A549 (cell line): ENCODE measurements around the gene RALA. TPM values are rescaled to one million over a fixed set of nuclear protein-coding genes. Genes with fewer than 3 reads are reported as not detected.

Source experiments
- ATAC-seq, 2 experiments: fragments of 200-7000 bp in 1 of 2; fragments of >200 bp in 1 of 2; cut with Nextera tagmentation in 1 of 2; cut with Tn5 transposase in 1 of 2; 3 replicates each; pipeline versions ENCODE4 v1.8.0 to v1.9.1; 2018 to 2020; ENCODE audit warnings: mild to moderate bottlenecking in 1 of 2, moderate library complexity in 1 of 2
- CTCF ChIA-PET: fragments of 300-600 bp; sonication (Branson Sonifier 250); formaldehyde crosslinking; extraction: SDS; loops from one replicate; lab custom pipeline; 2021; ENCODE audit warnings: antibody characterized with exemption, inconsistent platforms; lab: Yijun Ruan, JAX
- POLR2A ChIA-PET: fragments of 350-600 bp; formaldehyde crosslinking; extraction: SDS; loops from one replicate; lab custom pipeline; 2021; ENCODE audit warnings: antibody characterized with exemption, inconsistent platforms; lab: Yijun Ruan, JAX
- DNase-seq, 2 experiments: peaks; one replicate each; pipeline versions ENCODE4 v3.0.0 to v3.0.0-alpha.2; 2011 to 2016; ENCODE audit warnings: low read depth in 1 of 2, low spot score in 1 of 2
- FAIRE-seq: peaks from 2 replicates; lab custom pipeline; 2011; peaks lifted over from hg19 to GRCh38; lab: Jason Lieb, UNC
- H3K27ac ChIP-seq, 2 experiments: fragments of >200 bp; sonication (Bioruptor Twin); formaldehyde crosslinking; 3 replicates each; pipeline ENCODE4 v1.5.1; 2016 to 2017
- H3K4me1 ChIP-seq: fragments of >200 bp; sonication (Bioruptor Twin); formaldehyde crosslinking; 3 replicates; pipeline ENCODE4 v1.6.1; 2016
- H3K4me2 ChIP-seq: fragments of >200 bp; sonication (Bioruptor Twin); formaldehyde crosslinking; 3 replicates; pipeline ENCODE4 v1.6.1; 2016
- H3K4me3 ChIP-seq: fragments of >200 bp; sonication (Bioruptor Twin); formaldehyde crosslinking; 3 replicates; pipeline ENCODE4 v1.5.1; 2016
- H3K9me3 ChIP-seq: fragments of >200 bp; sonication (Bioruptor Twin); formaldehyde crosslinking; 3 replicates; pipeline ENCODE4 v1.6.1; 2016
- BHLHE40 ChIP-seq: IDR thresholded peaks from 2 replicates; pipeline ENCODE4 v1.6.1; 2012; ENCODE audit warnings: low read depth, low read length, inconsistent platforms
- CBX2 ChIP-seq: fragments of 200-600 bp; sonication (generic); IDR thresholded peaks from 2 replicates; pipeline ENCODE4 v1.6.1; 2016; ENCODE audit warnings: low read depth, mild to moderate bottlenecking, borderline replicate concordance
- CBX8 ChIP-seq: fragments of 200-600 bp; sonication (generic); IDR thresholded peaks from 2 replicates; pipeline ENCODE4 v1.6.1; 2016
- EHMT2 ChIP-seq: fragments of 200-600 bp; sonication (generic); IDR thresholded peaks from 2 replicates; pipeline ENCODE4 v1.6.1; 2016; ENCODE audit warnings: antibody characterized with exemption, low read depth, mild to moderate bottlenecking, moderate library complexity
- FOSB ChIP-seq: fragments of 250-450 bp; sonication (Bioruptor Pico); IDR thresholded peaks from 2 replicates; pipeline ENCODE4 v1.5.0; 2020; ENCODE audit warnings: mild to moderate bottlenecking, moderate library complexity
- FOSL2 ChIP-seq, 2 experiments: fragments of 450-650 bp in 1 of 2; fragments of >200 bp in 1 of 2; sonication (Bioruptor Twin) in 1 of 2; formaldehyde crosslinking; IDR thresholded peaks; 2 replicates each; pipeline versions ENCODE4 v1.5.0 to v1.6.1; 2016 to 2020; ENCODE audit warnings: mild to moderate bottlenecking in 1 of 2, moderate library complexity in 1 of 2
- HMGXB4 ChIP-seq: fragments of 250-450 bp; sonication (Bioruptor Pico); IDR thresholded peaks from 2 replicates; pipeline ENCODE4 v1.5.0; 2021; ENCODE audit warnings: mild to moderate bottlenecking, moderate library complexity, borderline replicate concordance
- HOXB13 ChIP-seq: fragments of 250-450 bp; sonication (Bioruptor Pico); IDR thresholded peaks from 2 replicates; pipeline ENCODE4 v1.5.0; 2020; ENCODE audit warnings: low read depth, mild to moderate bottlenecking, moderate library complexity
- HOXB5 ChIP-seq: fragments of 250-450 bp; sonication (Bioruptor Pico); IDR thresholded peaks from 2 replicates; pipeline ENCODE4 v1.5.0; 2020; ENCODE audit warnings: mild to moderate bottlenecking, moderate library complexity
- MAFK ChIP-seq: fragments of 450-650 bp; IDR thresholded peaks from 2 replicates; pipeline ENCODE4 v1.6.1; 2014; ENCODE audit not compliant: partially characterized antibody
- NFE2L2 ChIP-seq: fragments of 150-350 bp; conservative IDR thresholded peaks from 2 replicates; pipeline ENCODE4 v1.6.1; 2014; ENCODE audit warnings: low read length
- NR3C1 ChIP-seq: fragments of >200 bp; sonication (Bioruptor Twin); formaldehyde crosslinking; IDR thresholded peaks from 3 replicates; pipeline ENCODE4 v1.6.1; 2017
- POLR2A ChIP-seq: IDR thresholded peaks from 2 replicates; pipeline ENCODE4 v1.6.1; 2012; ENCODE audit warnings: mild to moderate bottlenecking, low read length
- RCOR1 ChIP-seq: fragments of 150-350 bp; IDR thresholded peaks from 2 replicates; pipeline ENCODE4 v1.6.1; 2014; ENCODE audit warnings: antibody characterized with exemption, low read length, low read depth
- RFX5 ChIP-seq: fragments of 450-650 bp; IDR thresholded peaks from 2 replicates; pipeline ENCODE4 v1.7.1; 2014; ENCODE audit warnings: antibody characterized with exemption, mild to moderate bottlenecking, moderate library complexity
- SREBF2 ChIP-seq: fragments of 450-650 bp; IDR thresholded peaks from 2 replicates; pipeline ENCODE4 v1.6.1; 2014; ENCODE audit warnings: mild to moderate bottlenecking, moderate library complexity
- TP53 ChIP-seq: fragments of 250-450 bp; sonication (Bioruptor Pico); IDR thresholded peaks from 2 replicates; pipeline ENCODE4 v1.5.0; 2021; ENCODE audit warnings: mild to moderate bottlenecking, moderate library complexity
- ZFP36 ChIP-seq: fragments of 450-650 bp; IDR thresholded peaks from 2 replicates; pipeline ENCODE4 v1.6.1; 2014; ENCODE audit warnings: borderline replicate concordance; ENCODE audit not compliant: partially characterized antibody
- ZSCAN20 ChIP-seq: fragments of 250-450 bp; sonication (Bioruptor Pico); IDR thresholded peaks from 2 replicates; pipeline ENCODE4 v1.8.0; 2022; ENCODE audit warnings: mild to moderate bottlenecking, moderate library complexity
- WGBS: methylation state at CpG from one replicate; pipeline ENCODE4 v1.1.6; 2017; ENCODE audit errors: missing lambda C conversion rate; 5-methylcytosine and 5-hydroxymethylcytosine counted together
- polyA plus RNA-seq, 4 experiments: library from polyadenylated mRNA; depleted of rRNA in 3 of 4; stranded (reverse); fragments of >200 nt; fragmentation: RNase III in 1 of 4; extraction: RNeasy Plus Mini Kit Qiagen cat#74134 plus additional on column Dnase treatment in 1 of 4; gene quantifications; 2 replicates in 3 of 4; 3 replicates in 1 of 4; pipeline ENCODE4 v1.2.3, GENCODE V29; 2011 to 2017
- TF ChIP-seq, protein P1 (sequence below): IDR thresholded peaks from 2 replicates; pipeline ENCODE4 v1.6.1; 2012
- TF ChIP-seq, protein P2 (sequence below): fragments of >200 bp; sonication (Bioruptor Twin); formaldehyde crosslinking; IDR thresholded peaks from 3 replicates; pipeline ENCODE4 v1.6.1; 2016

Gene RALA
- polyA plus RNA-seq, 2 of the 4 experiments (the other 2 are of a cell fraction), result 30.1 to 43.7 TPM

DNA sequence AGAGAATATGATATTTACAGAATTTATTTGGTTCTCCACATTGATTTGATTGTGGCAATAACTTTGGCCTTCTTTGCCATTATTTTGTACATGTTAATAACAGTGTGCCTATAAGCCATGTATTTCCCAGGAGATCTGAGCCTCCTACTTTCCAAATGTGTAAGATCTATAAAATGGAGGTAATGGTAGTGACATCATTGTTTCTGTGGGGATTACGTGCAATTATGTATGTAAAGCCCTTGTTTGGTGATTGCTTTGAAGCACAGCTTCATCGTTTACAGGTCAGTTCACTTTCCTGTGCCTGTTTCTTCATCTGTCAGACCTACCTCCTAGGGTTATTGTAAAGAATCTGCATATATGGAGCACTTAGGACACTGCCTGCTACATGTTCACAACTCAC is 39.8 kb upstream of the RALA start (continued):
- TF ChIP-seq CBX2, result no peak

DNA sequence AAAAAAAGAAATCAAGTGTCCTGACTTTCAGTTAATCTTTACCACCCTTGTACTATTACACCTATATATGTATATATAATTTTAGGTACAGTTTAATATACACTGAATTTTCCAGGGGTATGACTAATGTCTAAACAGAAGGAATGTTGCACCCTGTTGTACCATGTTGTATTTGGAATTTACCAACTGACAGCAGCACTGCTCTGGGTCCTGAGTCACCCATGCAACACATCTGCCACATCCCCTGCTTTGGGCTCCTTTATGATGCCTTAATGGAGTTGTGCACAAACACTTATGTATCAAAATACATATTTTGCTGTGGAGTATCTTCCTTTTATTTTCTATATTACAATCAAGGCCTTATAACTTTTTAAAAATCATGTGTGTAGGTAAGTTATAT is 36.0 kb upstream of the RALA start:
- no peak overlapping the region for H3K4me2 ChIP-seq
- TF ChIP-seq BHLHE40, result no peak
- no peak for TF ChIP-seq NFE2L2
- TF ChIP-seq POLR2A, result no peak
- no peak for TF ChIP-seq HMGXB4
- TF ChIP-seq, all 56 proteins: peak for 0
- peaks cover 16% of the 10 kb centered on the region for H3K4me1 ChIP-seq
- no peak overlapping the region for H3K4me3 ChIP-seq
- no peak overlapping the region for H3K27ac ChIP-seq
- ChIA-PET POLR2A (no interaction called here), CTCF (no interaction called here)
- FAIRE-seq, result no peak
- ATAC-seq, result no peak
- DNase-seq, result no peak
- no peaks in the 10 kb centered on the region for H3K9me3 ChIP-seq

- ChIA-PET CTCF (interaction anchor here (0.7 to 3.0 kb wide), 6 partner anchors 8 to 209 kb away, joined by 3 to 20 read pairs (median 6); no protein-coding TSS in a partner anchor), POLR2A (no interaction called here)
- H3K4me2 ChIP-seq, result no peak overlapping the region
- FAIRE-seq (no peak), DNase-seq (no peak), ATAC-seq (peak in 1 of 2 experiments; percentile 43; a peak in 1 of 6 replicates)
- 44% methylated on average over 5 of the region's 5 CpGs for WGBS
- TF ChIP-seq SREBF2 (no peak), HOXB5 (CRISPR knock-in tag) (no peak), FOSL2 (IDR thresholded peaks at IDR 0.05) (no peak), FOSL2 (CRISPR knock-in tag; IDR thresholded peaks at IDR 0.05) (peak; percentile 10; the same call in 1 of the 2 replicates)
- peaks cover 16% of the 10 kb centered on the region for H3K4me1 ChIP-seq
- no peak overlapping the region for H3K4me3 ChIP-seq
- 0 out of 6 replicates have a peak overlapping the region, but pooled peaks of 1 of the 2 experiments have one; percentile 20 for H3K27ac ChIP-seq
- H3K9me3 ChIP-seq, result no peaks in the 10 kb centered on the region
Observed at GRCh38 chr7:39588416-39588815, 35.0 kb upstream of the RALA start.

DNA sequence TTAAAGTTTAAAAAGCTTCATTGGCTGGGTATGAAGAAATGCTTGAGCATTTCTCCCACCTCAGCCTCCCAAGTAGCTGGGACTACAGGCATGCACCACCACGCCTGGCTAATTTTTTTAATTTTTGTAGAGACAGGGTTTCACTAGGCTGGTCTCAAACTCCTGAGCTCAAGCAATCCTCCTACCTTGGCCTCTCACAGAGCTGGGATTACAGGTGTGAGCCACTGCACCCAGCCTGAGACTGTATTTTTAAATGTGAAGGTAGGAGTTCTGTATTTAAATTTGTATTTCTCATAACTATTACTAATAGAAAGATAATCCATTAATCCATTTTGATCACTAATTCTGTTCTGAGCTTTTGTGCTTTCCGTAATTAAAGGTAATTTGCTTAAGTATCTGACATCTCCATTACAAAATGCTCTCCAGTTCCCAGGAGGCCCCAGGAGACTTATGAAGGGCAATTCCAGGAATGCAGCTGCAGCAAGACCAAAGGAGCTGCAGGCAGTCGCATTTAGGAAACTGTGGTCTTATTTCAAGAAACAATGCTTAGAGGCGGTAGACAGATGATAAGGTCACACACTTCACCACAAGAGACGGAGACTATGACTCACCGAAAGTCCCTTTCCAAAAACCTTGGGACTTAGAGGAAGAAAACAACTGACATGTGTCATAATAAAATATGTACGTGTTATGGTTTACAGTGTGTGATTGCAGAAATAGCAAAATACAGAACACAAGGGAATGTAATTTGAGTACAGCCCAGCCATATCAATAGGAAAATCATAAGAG is 33.9 kb upstream of the RALA start:
- H3K4me2 ChIP-seq, result peak overlapping the region; percentile 22; the same call in 2 of the 3 replicates
- peak in 1 of 2 experiments; percentile 40; a peak in 1 of 6 replicates for ATAC-seq
- no peak for FAIRE-seq
- WGBS, result 35% methylated on average over 7 of the region's 7 CpGs
- TF ChIP-seq RCOR1 (no peak), FOSL2 (IDR thresholded peaks at IDR 0.05) (no peak), FOSL2 (CRISPR knock-in tag; IDR thresholded peaks at IDR 0.05) (peak; percentile 75)
- CTCF ChIA-PET, result interaction anchor here (1.0 to 3.0 kb wide), 5 partner anchors 9 to 158 kb away, joined by 3 to 20 read pairs (median 6); no protein-coding TSS in a partner anchor
- H3K4me1 ChIP-seq, result peaks cover 16% of the 10 kb centered on the region
- POLR2A ChIA-PET, result interaction anchor here (1.2 kb wide), 1 partner anchor 34 kb away, joined by 5 read pairs; the partner anchor contains the start of gene RALA
- H3K27ac ChIP-seq, result peak overlapping the region in 1 of 2 experiments; percentile 34; a peak in 2 of 6 replicates
- peak in 1 of 2 experiments; percentile 47 for DNase-seq
- no peak overlapping the region for H3K4me3 ChIP-seq
- H3K9me3 ChIP-seq, result no peaks in the 10 kb centered on the region

- Histone ChIP-seq H3K4me1 (peaks cover 16% of the 10 kb centered on the region), H3K27ac (no peak overlapping the region), H3K4me3 (no peak overlapping the region), H3K4me2 (no peak overlapping the region), H3K9me3 (no peaks in the 10 kb centered on the region)
- no peak for DNase-seq
- ChIA-PET POLR2A (interaction anchor here (0.6 kb wide), 1 partner anchor 29 kb away, joined by 3 read pairs; no protein-coding TSS in a partner anchor), CTCF (interaction anchor here (0.7 to 1.8 kb wide), 5 partner anchors 13 to 155 kb away, joined by 3 to 9 read pairs (median 4); no protein-coding TSS in a partner anchor)
- WGBS, result 55% methylated on average over 2 of the region's 2 CpGs
- TF ChIP-seq ZSCAN20 (CRISPR knock-in tag), result no peak
- no peak for TF ChIP-seq HOXB13 (CRISPR knock-in tag)
- TF ChIP-seq, protein P1, sequence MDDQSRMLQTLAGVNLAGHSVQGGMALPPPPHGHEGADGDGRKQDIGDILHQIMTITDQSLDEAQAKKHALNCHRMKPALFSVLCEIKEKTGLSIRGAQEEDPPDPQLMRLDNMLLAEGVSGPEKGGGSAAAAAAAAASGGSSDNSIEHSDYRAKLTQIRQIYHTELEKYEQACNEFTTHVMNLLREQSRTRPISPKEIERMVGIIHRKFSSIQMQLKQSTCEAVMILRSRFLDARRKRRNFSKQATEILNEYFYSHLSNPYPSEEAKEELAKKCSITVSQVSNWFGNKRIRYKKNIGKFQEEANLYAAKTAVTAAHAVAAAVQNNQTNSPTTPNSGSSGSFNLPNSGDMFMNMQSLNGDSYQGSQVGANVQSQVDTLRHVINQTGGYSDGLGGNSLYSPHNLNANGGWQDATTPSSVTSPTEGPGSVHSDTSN, result no peak
- no peak for TF ChIP-seq MAFK
- no peak for TF ChIP-seq FOSL2 (IDR thresholded peaks at IDR 0.05)
- no peak; the same call in 1 of the 2 replicates for TF ChIP-seq FOSL2 (CRISPR knock-in tag; IDR thresholded peaks at IDR 0.05)
- TF ChIP-seq ZFP36, result no peak
- no peak for TF ChIP-seq FOSB (CRISPR knock-in tag)
- no peak for TF ChIP-seq TP53 (CRISPR knock-in tag)
- TF ChIP-seq CBX8, result no peak
- no peak for TF ChIP-seq EHMT2
- no peak for TF ChIP-seq RCOR1
- TF ChIP-seq RFX5, result no peak
- TF ChIP-seq, protein P2, sequence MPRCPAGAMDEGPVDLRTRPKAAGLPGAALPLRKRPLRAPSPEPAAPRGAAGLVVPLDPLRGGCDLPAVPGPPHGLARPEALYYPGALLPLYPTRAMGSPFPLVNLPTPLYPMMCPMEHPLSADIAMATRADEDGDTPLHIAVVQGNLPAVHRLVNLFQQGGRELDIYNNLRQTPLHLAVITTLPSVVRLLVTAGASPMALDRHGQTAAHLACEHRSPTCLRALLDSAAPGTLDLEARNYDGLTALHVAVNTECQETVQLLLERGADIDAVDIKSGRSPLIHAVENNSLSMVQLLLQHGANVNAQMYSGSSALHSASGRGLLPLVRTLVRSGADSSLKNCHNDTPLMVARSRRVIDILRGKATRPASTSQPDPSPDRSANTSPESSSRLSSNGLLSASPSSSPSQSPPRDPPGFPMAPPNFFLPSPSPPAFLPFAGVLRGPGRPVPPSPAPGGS, result no peak
- TF ChIP-seq POLR2A, result no peak
- TF ChIP-seq NR3C1, result no peak
- no peak for FAIRE-seq
- ATAC-seq, result no peak
Observed at GRCh38 chr7:39592586-39592985, 30.8 kb upstream of the RALA start.
